Psoas muscle (tissue), 8 donors: Measurements from ENCODE around the gene SLC24A3. TPM values are rescaled to one million over a fixed set of nuclear protein-coding genes. Genes with fewer than 3 reads are reported as not detected.

ENCODE experiments used
- ATAC-seq, 4 donors: fragments of 200-7000 bp; cut with Tn5 transposase; one replicate each; pipeline ENCODE4 v1.9.1; 2020; ENCODE audit warnings: moderate library complexity in 3 of 4, mild to moderate bottlenecking in 2 of 4
- DNase-seq, 2 donors: peaks; one replicate each; pipeline ENCODE4 v3.0.0-alpha.2; 2020
- H3K27ac ChIP-seq: fragments of 200-600 bp; one replicate; pipeline ENCODE4 v1.8.0; 2022
- H3K27me3 ChIP-seq, 3 donors: fragments of 200-600 bp in 1 of 3; one replicate each; pipeline versions ENCODE4 v1.6.1 to v1.8.0; 2013 to 2022; ENCODE audit warnings: low read length in 2 of 3, mild to moderate bottlenecking in 2 of 3, moderate library complexity in 1 of 3; ENCODE audit not compliant: insufficient read depth in 3 of 3
- H3K36me3 ChIP-seq, 2 donors: fragments of 200-600 bp in 1 of 2; one replicate each; pipeline versions ENCODE4 v1.6.1 to v1.8.0; 2013 to 2022; ENCODE audit warnings: low read depth in 1 of 2, mild to moderate bottlenecking in 1 of 2, moderate library complexity in 1 of 2; ENCODE audit not compliant: insufficient read depth in 1 of 2
- H3K4me1 ChIP-seq: fragments of 200-600 bp; one replicate; pipeline ENCODE4 v1.8.0; 2022
- H3K4me3 ChIP-seq: fragments of 200-600 bp; one replicate; pipeline ENCODE4 v1.8.0; 2022; ENCODE audit warnings: mild to moderate bottlenecking
- H3K9me3 ChIP-seq: fragments of 200-600 bp; one replicate; pipeline ENCODE4 v1.8.0; 2022
- CTCF ChIP-seq: fragments of 200-600 bp; IDR thresholded peaks from one replicate; pipeline ENCODE4 v1.8.0; 2022; ENCODE audit warnings: antibody characterized with exemption
- WGBS, 3 donors: extraction: QIAGEN DNeasy Blood & Tissue Kit; methylation state at CpG; one replicate each; pipeline versions ENCODE4 v1.1.6 to v1.1.7; 2013; 5-methylcytosine and 5-hydroxymethylcytosine counted together
- intact Hi-C, 2 donors: fragments of 100-400 bp; cut with DNase I; formaldehyde crosslinking; loops; one replicate each; pipeline versions ENCODE4 v1.11.0 to v1.14.2; 2022
- polyA plus RNA-seq, 3 donors: library from polyadenylated mRNA; stranded (reverse); fragments of 200-250 nt; gene quantifications; one replicate each; pipeline ENCODE4 v1.2.3, GENCODE V29; 2013
- total RNA-seq, 4 donors: library from RNA; stranded (reverse); fragmentation: NEBNext Ultra II Directional in 2 of 4; extraction: Animal tissue kit (Norgen Biotek cat#: 25700) in 2 of 4; gene quantifications; one replicate each; pipeline versions ENCODE4 v1.2.1 to v1.2.4, GENCODE V29; 2021 to 2023
- donor health status: healthy with polysubstance abuse.
- donor health status: DM: no; HTN: no; CAD: no; lungs with moderate emphysema.
- donor health status: Bipolar disorder and iron deficiency.
- donor health status: healthy.
- donor health status: DM: yes; HTN: yes; CAD: no.
- donor health status: DM: no; HTN: no; CAD: no.
- donor health status: DM: no; HTN: no; CAD: no.
- donor health status: DM: yes; HTN: yes; CAD: no.

SLC24A3 gene
- total and polyA plus RNA-seq, 7 donors = 3.0 to 24.4 (median 8.2) TPM

- no peak for TF ChIP-seq CTCF
- 29 to 41% (median 29%) methylated on average over 7 of the region's 7 CpGs for WGBS, 3 donors
- ATAC-seq (peak in 3 of 4 donors; percentile 40 to 77 (median 52)), DNase-seq (no peak)
- Histone ChIP-seq H3K27me3 (no peaks in the 10 kb centered on the region), H3K27ac (no peak overlapping the region), H3K36me3 (no peaks in the 10 kb centered on the region), H3K4me1 (peaks cover 41% of the 10 kb centered on the region), H3K9me3 (no peaks in the 10 kb centered on the region), H3K4me3 (no peak overlapping the region)
- intact Hi-C loops = no loop called here
Observed at GRCh38 chr20:19493794-19494495, 281.5 kb downstream of the SLC24A3 start.

- H3K27me3 ChIP-seq = no peaks in the 10 kb centered on the region
- DNase-seq (peak in 1 of 2 donors; percentile 20), ATAC-seq (peak in 1 of 4 donors; percentile 15)
- H3K4me3 ChIP-seq = no peak overlapping the region
- H3K4me1 ChIP-seq = peaks cover 40% of the 10 kb centered on the region
- no peaks in the 10 kb centered on the region for H3K36me3 ChIP-seq
- H3K9me3 ChIP-seq = no peaks in the 10 kb centered on the region
- WGBS, 3 donors = 55 to 72% (median 59%) methylated on average over 12 of the region's 12 CpGs
- H3K27ac ChIP-seq = no peak overlapping the region
- intact Hi-C loops = no loop called here
- TF ChIP-seq CTCF = no peak
Observed at GRCh38 chr20:19495905-19496703, 283.7 kb downstream of the SLC24A3 start.

- Histone ChIP-seq H3K27ac (no peak overlapping the region), H3K9me3 (no peaks in the 10 kb centered on the region), H3K4me1 (peaks cover 46% of the 10 kb centered on the region), H3K4me3 (no peak overlapping the region), H3K36me3 (no peaks in the 10 kb centered on the region), H3K27me3 (no peaks in the 10 kb centered on the region)
- WGBS, 3 donors = 80 to 90% (median 85%) methylated on average over 6 of the region's 6 CpGs
- intact Hi-C loops = no loop called here
- no peak for DNase-seq
- peak in 1 of 4 donors; percentile 37 for ATAC-seq
- no peak for TF ChIP-seq CTCF
Observed at GRCh38 chr20:19497064-19497463, 284.6 kb downstream of the SLC24A3 start.

GRCh38 chr20:19498756-19499155, 286.3 kb downstream of the SLC24A3 start:
- intact Hi-C loops = no loop called here
- 77 to 88% (median 81%) methylated on average over 5 of the region's 5 CpGs for WGBS, 3 donors
- Histone ChIP-seq H3K27me3 (no peaks in the 10 kb centered on the region), H3K36me3 (no peaks in the 10 kb centered on the region), H3K4me1 (peaks cover 44% of the 10 kb centered on the region), H3K9me3 (no peaks in the 10 kb centered on the region), H3K4me3 (no peak overlapping the region), H3K27ac (no peak overlapping the region)
- DNase-seq (no peak), ATAC-seq (no peak)
- no peak for TF ChIP-seq CTCF
